ENCODE measurements around the gene TM6SF1.
A peak's percentile ranks its signal among the peaks of the same experiment; 100 is the strongest.
"Not testable (repeated sequence)": the region's sequence is repeated elsewhere in the genome, so short reads cannot be mapped to it uniquely, and the experiment has no call there.

TM6SF1 gene

GRCh38 chr15:83065431-83065830, 42.0 kb upstream of the TM6SF1 start:
- TF ChIP-seq CTCF (conservative IDR thresholded peaks at IDR 0.05; ENCODE audit: low read depth, low read length), result no peak
- no peak for DNase-seq (ENCODE audit: low read depth)
- peak overlapping the region; percentile 92 for H3K4me3 ChIP-seq (ENCODE audit: low read length)

GRCh38 chr15:83066034-83066733, 41.3 kb upstream of the TM6SF1 start:
- TF ChIP-seq CTCF (conservative IDR thresholded peaks at IDR 0.05; ENCODE audit: low read depth, low read length), result no peak
- DNase-seq (ENCODE audit: low read depth), result no peak
- peak overlapping the region; percentile 92 for H3K4me3 ChIP-seq (ENCODE audit: low read length)

GRCh38 chr15:83066734-83067637, 40.5 kb upstream of the TM6SF1 start, which contains the start of gene BTBD1:
Gene BTBD1 (minus strand): TSS chr15:83067252. CDS start chr15:83067151, 101 bp downstream.
- peak; percentile 81 for DNase-seq (ENCODE audit: low read depth)
- peak within 1 kb of the TSS; percentile 92 for H3K4me3 ChIP-seq (ENCODE audit: low read length)
- peak; percentile 5 for TF ChIP-seq CTCF (conservative IDR thresholded peaks at IDR 0.05; ENCODE audit: low read depth, low read length)

GRCh38 chr15:83067638-83067962, 39.8 kb upstream of the TM6SF1 start:
- H3K4me3 ChIP-seq (ENCODE audit: low read length), result peak overlapping the region; percentile 92
- no peak for TF ChIP-seq CTCF (conservative IDR thresholded peaks at IDR 0.05; ENCODE audit: low read depth, low read length)
- no peak for DNase-seq (ENCODE audit: low read depth)

- H3K4me3 ChIP-seq (ENCODE audit: low read length), result no peak overlapping the region
- DNase-seq (ENCODE audit: low read depth), result no peak
- TF ChIP-seq CTCF (conservative IDR thresholded peaks at IDR 0.05; ENCODE audit: low read depth, low read length), result no peak
These were observed 39.4 kb upstream of the TM6SF1 start for GRCh38 chr15:83068054-83068453.

- H3K4me3 ChIP-seq (ENCODE audit: low read length); DNase-seq (ENCODE audit: low read depth): not testable (repeated sequence)
These were observed 38.2 kb upstream of the TM6SF1 start for GRCh38 chr15:83069211-83069642.

GRCh38 chr15:83077491-83078230, 29.8 kb upstream of the TM6SF1 start:
- no peak for DNase-seq (ENCODE audit: low read depth)
- no peak overlapping the region for H3K4me3 ChIP-seq (ENCODE audit: low read length)
- TF ChIP-seq CTCF (conservative IDR thresholded peaks at IDR 0.05; ENCODE audit: low read depth, low read length), result no peak

Data from retinal pigment epithelial cell (primary cell).